ENCODE data around the gene PRXL2B. TPM values are rescaled to one million over a fixed set of nuclear protein-coding genes. Genes with fewer than 3 reads are reported as not detected.

The PRXL2B gene
- total RNA-seq, 1 experiment from 2014 or later, result 40.7 TPM

DNA sequence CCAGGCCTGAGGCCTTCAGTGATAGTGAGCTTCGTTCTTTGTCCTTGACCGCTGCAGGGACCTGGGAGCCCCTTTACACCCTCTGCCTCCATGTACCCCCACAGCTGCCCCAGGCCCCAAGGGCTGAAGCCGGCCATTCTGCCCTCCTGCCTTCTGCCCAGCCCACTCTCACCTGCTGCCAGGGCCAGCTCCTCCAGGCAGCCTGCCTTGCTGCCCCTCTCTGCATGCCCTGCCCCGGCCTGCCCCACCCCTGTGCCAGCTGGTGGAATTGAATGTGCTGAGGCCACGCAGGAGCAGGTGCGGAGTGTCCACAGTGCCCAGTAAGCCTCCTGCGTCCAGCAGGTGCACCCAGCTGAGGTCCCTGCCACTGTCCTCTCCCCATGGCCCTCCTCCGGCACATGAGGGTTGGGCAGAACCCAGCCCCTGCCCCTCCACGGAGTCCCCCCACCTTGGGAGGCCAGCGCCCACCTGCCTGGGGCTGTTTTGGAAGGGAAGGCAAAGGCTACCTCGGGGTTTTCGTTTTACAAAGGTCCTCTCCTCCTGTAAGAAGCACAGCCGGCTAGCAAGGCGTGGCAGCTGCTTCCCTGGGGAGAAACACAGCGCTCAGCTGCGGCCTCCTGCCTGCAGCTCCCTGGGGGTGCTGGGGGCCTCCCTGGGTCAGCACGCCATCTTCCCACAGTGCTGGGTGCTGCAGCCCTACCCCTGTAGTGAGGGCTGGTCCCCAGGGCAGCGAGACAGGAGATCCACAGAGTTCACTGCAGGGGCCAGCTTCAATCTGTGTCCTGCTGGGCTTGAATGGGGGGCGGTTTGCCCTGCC, 25.3 kb downstream of the PRXL2B start:
- Histone ChIP-seq H3K27me3 (ENCODE audit: insufficient read depth, low read length) (no peaks in the 10 kb centered on the region), H2AFZ (ENCODE audit: low read length) (no peak overlapping the region), H3K56ac (ENCODE audit: insufficient read length, low read depth, low read length) (no peak overlapping the region), H3K79me1 (ENCODE audit: insufficient read depth, low read depth, low read length, poor library complexity, severe bottlenecking) (no peaks in the 10 kb centered on the region), H3K4me2 (ENCODE audit: insufficient read depth, insufficient read length, low read length) (peak overlapping the region; percentile 32), H3K4ac (ENCODE audit: low read depth, low read length) (no peak overlapping the region), H3K18ac (ENCODE audit: insufficient read length, low read depth, low read length) (no peak overlapping the region), H3K27ac (ENCODE audit: insufficient read length, low read depth, low read length) (no peak overlapping the region), H3K9ac (ENCODE audit: extremely low read depth, insufficient read length, low read length) (no peak overlapping the region), H2BK5ac (ENCODE audit: insufficient read length, low read length) (no peak overlapping the region), H3T11ph (ENCODE audit: low read length) (no peak overlapping the region), H4K5ac (ENCODE audit: insufficient read length, low read depth, low read length) (no peak overlapping the region), H3K79me2 (ENCODE audit: insufficient read depth, low read length) (0 out of 2 replicates have a peak, but pooled peaks cover 1% of the 10 kb centered on the region), H2BK20ac (ENCODE audit: low read depth, low read length, poor library complexity, severe bottlenecking) (no peak overlapping the region), H2BK12ac (ENCODE audit: insufficient read length, low read depth, low read length) (no peak overlapping the region), H3K14ac (ENCODE audit: insufficient read depth, low read length) (no peak overlapping the region; the same call in 1 of the 2 replicates), H3K4me1 (ENCODE audit: insufficient read depth, low read length) (no peaks in the 10 kb centered on the region), H4K8ac (replicated peaks; ENCODE audit: insufficient read length, low read depth, low read length) (no peak overlapping the region), H4K20me1 (ENCODE audit: control insufficient read depth, insufficient read depth, insufficient read length) (no peaks in the 10 kb centered on the region), H2BK120ac (ENCODE audit: low read depth, low read length, poor library complexity, severe bottlenecking) (no peak overlapping the region), H2BK15ac (ENCODE audit: low read depth, low read length) (no peak overlapping the region), H3K23ac (ENCODE audit: insufficient read length, low read depth, low read length) (no peak overlapping the region), H3K23me2 (ENCODE audit: insufficient read length, low read depth, low read length, poor library complexity, severe bottlenecking) (no peaks in the 10 kb centered on the region), H2AK5ac (ENCODE audit: insufficient read length, low read length) (no peak overlapping the region), H4K91ac (ENCODE audit: insufficient read length, low read depth, low read length) (no peak overlapping the region), H3K9me3 (ENCODE audit: control insufficient read depth, low read depth, low read length) (peaks cover 5% of the 10 kb centered on the region)
- no peak overlapping the region for H3K4me3 Mint-ChIP-seq
- H3K27ac Mint-ChIP-seq, result no peak overlapping the region
- H3K36me3 Mint-ChIP-seq (ENCODE audit: insufficient read depth in 1 of 3, low read depth in 3 of 3), result no peaks in the 10 kb centered on the region
- peaks cover 8 to 29% of the 10 kb centered on the region in 2 experiments for H3K9me3 Mint-ChIP-seq
- TF ChIP-seq, protein P1, sequence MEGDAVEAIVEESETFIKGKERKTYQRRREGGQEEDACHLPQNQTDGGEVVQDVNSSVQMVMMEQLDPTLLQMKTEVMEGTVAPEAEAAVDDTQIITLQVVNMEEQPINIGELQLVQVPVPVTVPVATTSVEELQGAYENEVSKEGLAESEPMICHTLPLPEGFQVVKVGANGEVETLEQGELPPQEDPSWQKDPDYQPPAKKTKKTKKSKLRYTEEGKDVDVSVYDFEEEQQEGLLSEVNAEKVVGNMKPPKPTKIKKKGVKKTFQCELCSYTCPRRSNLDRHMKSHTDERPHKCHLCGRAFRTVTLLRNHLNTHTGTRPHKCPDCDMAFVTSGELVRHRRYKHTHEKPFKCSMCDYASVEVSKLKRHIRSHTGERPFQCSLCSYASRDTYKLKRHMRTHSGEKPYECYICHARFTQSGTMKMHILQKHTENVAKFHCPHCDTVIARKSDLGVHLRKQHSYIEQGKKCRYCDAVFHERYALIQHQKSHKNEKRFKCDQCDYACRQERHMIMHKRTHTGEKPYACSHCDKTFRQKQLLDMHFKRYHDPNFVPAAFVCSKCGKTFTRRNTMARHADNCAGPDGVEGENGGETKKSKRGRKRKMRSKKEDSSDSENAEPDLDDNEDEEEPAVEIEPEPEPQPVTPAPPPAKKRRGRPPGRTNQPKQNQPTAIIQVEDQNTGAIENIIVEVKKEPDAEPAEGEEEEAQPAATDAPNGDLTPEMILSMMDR (conservative IDR thresholded peaks at IDR 0.05), result no peak
- no peak for DNase-seq
- peaks cover 36% of the 10 kb centered on the region for H3K27me3 Mint-ChIP-seq (ENCODE audit: low read depth)
- H3K4me1 Mint-ChIP-seq, result no peaks in the 10 kb centered on the region
- WGBS (ENCODE audit: extremely low coverage, insufficient read length, low lambda C conversion rate), result no CpG with 5 or more reads among the region's 19 CpGs
